HepG2 (cell line): Measurements from ENCODE around the gene APOC4. TPM values are rescaled to one million over a fixed set of nuclear protein-coding genes. Genes with fewer than 3 reads are reported as not detected.

Source experiments
- CREM ChIP-seq, 2 experiments: sonication (generic) in 1 of 2; formaldehyde crosslinking in 1 of 2; IDR thresholded peaks; 2 replicates each; pipeline versions ENCODE4 v1.4.0 to v1.6.1; 2016 to 2020; ENCODE audit warnings: antibody characterized with exemption in 1 of 2, mild to moderate bottlenecking in 1 of 2, missing genetic modification reagents in 1 of 2
- IRX3 ChIP-seq: sonication (generic); formaldehyde crosslinking; IDR thresholded peaks from 2 replicates; pipeline ENCODE4 v1.8.1; 2023; ENCODE audit warnings: mild to moderate bottlenecking, low read depth, missing genetic modification reagents, borderline replicate concordance
- JUND ChIP-seq: sonication (generic); formaldehyde crosslinking; IDR thresholded peaks from 2 replicates; pipeline ENCODE4 v1.8.0; 2022; ENCODE audit warnings: mild to moderate bottlenecking, missing genetic modification reagents
- KDM5B ChIP-seq: sonication (generic); formaldehyde crosslinking; IDR thresholded peaks from 2 replicates; pipeline ENCODE4 v1.4.0; 2020; ENCODE audit warnings: missing genetic modification reagents, mild to moderate bottlenecking, borderline replicate concordance
- NR2C2 ChIP-seq: sonication (generic); formaldehyde crosslinking; IDR thresholded peaks from 2 replicates; pipeline ENCODE4 v1.4.0; 2020; ENCODE audit warnings: missing genetic modification reagents, mild to moderate bottlenecking, moderate library complexity, borderline replicate concordance
- REXO4 ChIP-seq: sonication (generic); formaldehyde crosslinking; IDR thresholded peaks from 2 replicates; pipeline ENCODE4 v1.8.0; 2022; ENCODE audit warnings: missing genetic modification reagents, mild to moderate bottlenecking, borderline replicate concordance
- TMF1 ChIP-seq: sonication (generic); formaldehyde crosslinking; IDR thresholded peaks from 2 replicates; pipeline ENCODE4 v1.8.1; 2022; ENCODE audit warnings: low read depth, missing genetic modification reagents
- ZFP36L1 ChIP-seq: sonication (generic); formaldehyde crosslinking; IDR thresholded peaks from 2 replicates; pipeline ENCODE4 v1.8.0; 2022; ENCODE audit warnings: mild to moderate bottlenecking, missing genetic modification reagents, moderate library complexity
- ZFX ChIP-seq: sonication (generic); formaldehyde crosslinking; IDR thresholded peaks from 2 replicates; pipeline ENCODE4 v1.4.0; 2020; ENCODE audit warnings: mild to moderate bottlenecking, low read depth, missing genetic modification reagents, moderate library complexity
- ZMYM2 ChIP-seq: sonication (generic); formaldehyde crosslinking; IDR thresholded peaks from 2 replicates; pipeline ENCODE4 v1.8.0; 2022; ENCODE audit warnings: mild to moderate bottlenecking, missing genetic modification reagents
- ZMYM4 ChIP-seq: sonication (generic); formaldehyde crosslinking; IDR thresholded peaks from 2 replicates; pipeline ENCODE4 v1.8.1; 2023; ENCODE audit warnings: mild to moderate bottlenecking, missing genetic modification reagents
- ZNF432 ChIP-seq: sonication (generic); formaldehyde crosslinking; IDR thresholded peaks from 2 replicates; pipeline ENCODE4 v1.5.0; 2020; ENCODE audit warnings: missing genetic modification reagents, mild to moderate bottlenecking, borderline replicate concordance
- ZNF543 ChIP-seq: sonication (generic); formaldehyde crosslinking; IDR thresholded peaks from 2 replicates; pipeline ENCODE4 v1.4.0; 2020; ENCODE audit warnings: mild to moderate bottlenecking, missing genetic modification reagents
- ZNF619 ChIP-seq: sonication (generic); formaldehyde crosslinking; IDR thresholded peaks from 2 replicates; pipeline ENCODE4 v1.4.0; 2020; ENCODE audit warnings: mild to moderate bottlenecking, missing genetic modification reagents
- ZNF839 ChIP-seq: sonication (generic); formaldehyde crosslinking; IDR thresholded peaks from 2 replicates; pipeline ENCODE4 v1.4.0; 2020; ENCODE audit warnings: missing genetic modification reagents, mild to moderate bottlenecking, borderline replicate concordance
- polyA plus RNA-seq, 8 experiments: library from polyadenylated mRNA; depleted of rRNA in 3 of 8; stranded (reverse) in 7 of 8; unstranded in 1 of 8; fragments of >200 nt; fragmentation: Illumina TruSeq in 4 of 8; extraction: Trizol in 4 of 8; gene quantifications; 2 replicates each; pipeline versions ENCODE4 v1.2.1 to v1.2.3, GENCODE V29; 2011 to 2016; ENCODE audit warnings: low read depth in 4 of 8, missing spikeins in 1 of 8, mixed read lengths in 1 of 8; ENCODE audit not compliant: insufficient read depth in 1 of 8
- total RNA-seq, 5 experiments: library from RNA; depleted of rRNA; stranded (reverse); fragments of >200 nt; fragmentation: Illumina TruSeq; extraction: Trizol; gene quantifications; 2 replicates each; pipeline ENCODE4 v1.2.3, GENCODE V29; 2016; ENCODE audit warnings: low read depth in 1 of 5
- TF ChIP-seq, protein P1 (sequence below): sonication (generic); formaldehyde crosslinking; IDR thresholded peaks from 2 replicates; pipeline ENCODE4 v1.8.1; 2022; ENCODE audit warnings: low read depth, mild to moderate bottlenecking, missing genetic modification reagents
- TF ChIP-seq, protein P2 (sequence below): sonication (generic); formaldehyde crosslinking; IDR thresholded peaks from 2 replicates; pipeline ENCODE4 v1.4.0; 2020; ENCODE audit warnings: low read depth, mild to moderate bottlenecking, missing genetic modification reagents
- TF ChIP-seq, protein P3 (sequence below): IDR thresholded peaks from 2 replicates; pipeline ENCODE4 v1.6.1; 2016; ENCODE audit warnings: missing compliant biosample characterization, missing genetic modification reagents, borderline replicate concordance
- TF ChIP-seq, protein P4 (sequence below): sonication (generic); formaldehyde crosslinking; IDR thresholded peaks from 2 replicates; pipeline ENCODE4 v1.4.0; 2020; ENCODE audit warnings: missing genetic modification reagents

Gene APOC4
- total and polyA plus RNA-seq, 2 of the 13 experiments (the other 11 are each of a cell fraction or from before 2014, with no cell fraction given), result 0.46 TPM; not detected in 1

DNA sequence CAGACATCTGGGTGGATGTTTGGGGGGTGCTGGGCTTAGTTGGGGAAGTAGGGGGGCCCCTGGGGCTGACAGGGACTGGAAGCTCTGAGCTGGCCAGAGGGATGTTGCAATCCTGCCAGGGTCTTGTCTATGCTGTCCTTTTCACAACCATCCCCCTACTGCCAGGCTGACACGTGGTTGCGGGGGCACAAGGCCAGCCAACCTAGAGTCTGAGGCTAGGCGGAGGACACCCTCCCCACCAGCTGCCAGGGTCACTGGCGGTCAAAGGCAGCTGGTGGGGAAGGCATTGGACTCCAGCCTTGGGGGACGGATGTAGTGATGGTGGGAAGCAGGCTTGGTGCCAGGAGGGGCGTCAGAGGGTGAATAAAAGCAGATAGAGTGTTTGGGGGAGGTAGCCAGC lies 29.2 kb upstream of the APOC4 start (continued):
- TF ChIP-seq ZMYM2 (CRISPR knock-in tag) (peak; percentile 43; the same call in 1 of the 2 replicates), ZNF432 (no peak), ZFX (CRISPR knock-in tag) (peak; percentile 61), NR2C2 (CRISPR knock-in tag) (peak; percentile 75), ZFP36L1 (CRISPR knock-in tag) (no peak), TMF1 (CRISPR knock-in tag) (no peak), IRX3 (CRISPR knock-in tag) (no peak), KDM5B (CRISPR knock-in tag) (peak; percentile 21; the same call in 1 of the 2 replicates), ZNF619 (no peak), CREM (IDR thresholded peaks at IDR 0.05) (no peak), CREM (CRISPR knock-in tag; IDR thresholded peaks at IDR 0.05) (no peak), ZMYM4 (CRISPR knock-in tag) (0 out of 2 replicates have a peak, but pooled peaks have one; percentile 18), JUND (CRISPR knock-in tag) (peak; percentile 41), ZNF543 (CRISPR knock-in tag) (peak; percentile 80; the same call in 1 of the 2 replicates), ZNF839 (CRISPR knock-in tag) (no peak), REXO4 (CRISPR knock-in tag) (no peak)
- TF ChIP-seq, protein P1, sequence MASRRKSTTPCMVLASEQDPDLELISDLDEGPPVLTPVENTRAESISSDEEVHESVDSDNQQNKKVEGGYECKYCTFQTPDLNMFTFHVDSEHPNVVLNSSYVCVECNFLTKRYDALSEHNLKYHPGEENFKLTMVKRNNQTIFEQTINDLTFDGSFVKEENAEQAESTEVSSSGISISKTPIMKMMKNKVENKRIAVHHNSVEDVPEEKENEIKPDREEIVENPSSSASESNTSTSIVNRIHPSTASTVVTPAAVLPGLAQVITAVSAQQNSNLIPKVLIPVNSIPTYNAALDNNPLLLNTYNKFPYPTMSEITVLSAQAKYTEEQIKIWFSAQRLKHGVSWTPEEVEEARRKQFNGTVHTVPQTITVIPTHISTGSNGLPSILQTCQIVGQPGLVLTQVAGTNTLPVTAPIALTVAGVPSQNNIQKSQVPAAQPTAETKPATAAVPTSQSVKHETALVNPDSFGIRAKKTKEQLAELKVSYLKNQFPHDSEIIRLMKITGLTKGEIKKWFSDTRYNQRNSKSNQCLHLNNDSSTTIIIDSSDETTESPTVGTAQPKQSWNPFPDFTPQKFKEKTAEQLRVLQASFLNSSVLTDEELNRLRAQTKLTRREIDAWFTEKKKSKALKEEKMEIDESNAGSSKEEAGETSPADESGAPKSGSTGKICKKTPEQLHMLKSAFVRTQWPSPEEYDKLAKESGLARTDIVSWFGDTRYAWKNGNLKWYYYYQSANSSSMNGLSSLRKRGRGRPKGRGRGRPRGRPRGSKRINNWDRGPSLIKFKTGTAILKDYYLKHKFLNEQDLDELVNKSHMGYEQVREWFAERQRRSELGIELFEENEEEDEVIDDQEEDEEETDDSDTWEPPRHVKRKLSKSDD (CRISPR knock-in tag), result no peak
- TF ChIP-seq, protein P2, sequence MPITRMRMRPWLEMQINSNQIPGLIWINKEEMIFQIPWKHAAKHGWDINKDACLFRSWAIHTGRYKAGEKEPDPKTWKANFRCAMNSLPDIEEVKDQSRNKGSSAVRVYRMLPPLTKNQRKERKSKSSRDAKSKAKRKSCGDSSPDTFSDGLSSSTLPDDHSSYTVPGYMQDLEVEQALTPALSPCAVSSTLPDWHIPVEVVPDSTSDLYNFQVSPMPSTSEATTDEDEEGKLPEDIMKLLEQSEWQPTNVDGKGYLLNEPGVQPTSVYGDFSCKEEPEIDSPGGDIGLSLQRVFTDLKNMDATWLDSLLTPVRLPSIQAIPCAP (CRISPR knock-in tag), result no peak
- TF ChIP-seq, protein P3, sequence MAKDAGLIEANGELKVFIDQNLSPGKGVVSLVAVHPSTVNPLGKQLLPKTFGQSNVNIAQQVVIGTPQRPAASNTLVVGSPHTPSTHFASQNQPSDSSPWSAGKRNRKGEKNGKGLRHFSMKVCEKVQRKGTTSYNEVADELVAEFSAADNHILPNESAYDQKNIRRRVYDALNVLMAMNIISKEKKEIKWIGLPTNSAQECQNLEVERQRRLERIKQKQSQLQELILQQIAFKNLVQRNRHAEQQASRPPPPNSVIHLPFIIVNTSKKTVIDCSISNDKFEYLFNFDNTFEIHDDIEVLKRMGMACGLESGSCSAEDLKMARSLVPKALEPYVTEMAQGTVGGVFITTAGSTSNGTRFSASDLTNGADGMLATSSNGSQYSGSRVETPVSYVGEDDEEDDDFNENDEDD (CRISPR knock-in tag), result 0 out of 2 replicates have a peak, but pooled peaks have one; percentile 53
- TF ChIP-seq, protein P4, sequence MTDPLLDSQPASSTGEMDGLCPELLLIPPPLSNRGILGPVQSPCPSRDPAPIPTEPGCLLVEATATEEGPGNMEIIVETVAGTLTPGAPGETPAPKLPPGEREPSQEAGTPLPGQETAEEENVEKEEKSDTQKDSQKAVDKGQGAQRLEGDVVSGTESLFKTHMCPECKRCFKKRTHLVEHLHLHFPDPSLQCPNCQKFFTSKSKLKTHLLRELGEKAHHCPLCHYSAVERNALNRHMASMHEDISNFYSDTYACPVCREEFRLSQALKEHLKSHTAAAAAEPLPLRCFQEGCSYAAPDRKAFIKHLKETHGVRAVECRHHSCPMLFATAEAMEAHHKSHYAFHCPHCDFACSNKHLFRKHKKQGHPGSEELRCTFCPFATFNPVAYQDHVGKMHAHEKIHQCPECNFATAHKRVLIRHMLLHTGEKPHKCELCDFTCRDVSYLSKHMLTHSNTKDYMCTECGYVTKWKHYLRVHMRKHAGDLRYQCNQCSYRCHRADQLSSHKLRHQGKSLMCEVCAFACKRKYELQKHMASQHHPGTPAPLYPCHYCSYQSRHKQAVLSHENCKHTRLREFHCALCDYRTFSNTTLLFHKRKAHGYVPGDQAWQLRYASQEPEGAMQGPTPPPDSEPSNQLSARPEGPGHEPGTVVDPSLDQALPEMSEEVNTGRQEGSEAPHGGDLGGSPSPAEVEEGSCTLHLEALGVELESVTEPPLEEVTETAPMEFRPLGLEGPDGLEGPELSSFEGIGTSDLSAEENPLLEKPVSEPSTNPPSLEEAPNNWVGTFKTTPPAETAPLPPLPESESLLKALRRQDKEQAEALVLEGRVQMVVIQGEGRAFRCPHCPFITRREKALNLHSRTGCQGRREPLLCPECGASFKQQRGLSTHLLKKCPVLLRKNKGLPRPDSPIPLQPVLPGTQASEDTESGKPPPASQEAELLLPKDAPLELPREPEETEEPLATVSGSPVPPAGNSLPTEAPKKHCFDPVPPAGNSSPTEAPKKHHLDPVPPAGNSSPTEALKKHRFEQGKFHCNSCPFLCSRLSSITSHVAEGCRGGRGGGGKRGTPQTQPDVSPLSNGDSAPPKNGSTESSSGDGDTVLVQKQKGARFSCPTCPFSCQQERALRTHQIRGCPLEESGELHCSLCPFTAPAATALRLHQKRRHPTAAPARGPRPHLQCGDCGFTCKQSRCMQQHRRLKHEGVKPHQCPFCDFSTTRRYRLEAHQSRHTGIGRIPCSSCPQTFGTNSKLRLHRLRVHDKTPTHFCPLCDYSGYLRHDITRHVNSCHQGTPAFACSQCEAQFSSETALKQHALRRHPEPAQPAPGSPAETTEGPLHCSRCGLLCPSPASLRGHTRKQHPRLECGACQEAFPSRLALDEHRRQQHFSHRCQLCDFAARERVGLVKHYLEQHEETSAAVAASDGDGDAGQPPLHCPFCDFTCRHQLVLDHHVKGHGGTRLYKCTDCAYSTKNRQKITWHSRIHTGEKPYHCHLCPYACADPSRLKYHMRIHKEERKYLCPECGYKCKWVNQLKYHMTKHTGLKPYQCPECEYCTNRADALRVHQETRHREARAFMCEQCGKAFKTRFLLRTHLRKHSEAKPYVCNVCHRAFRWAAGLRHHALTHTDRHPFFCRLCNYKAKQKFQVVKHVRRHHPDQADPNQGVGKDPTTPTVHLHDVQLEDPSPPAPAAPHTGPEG (CRISPR knock-in tag), result no peak
